Upper lobe of left lung (tissue), 4 donors: Measurements from ENCODE around the gene RBPJL.

Experiments used
- CTCF ChIP-seq, 6 experiments: fragments of 450-650 bp in 4 of 6; fragments of 200-600 bp in 2 of 6; sonication (generic) in 2 of 6; IDR thresholded peaks; one replicate each; pipeline ENCODE4 v1.5.1; 2016 to 2019; ENCODE audit warnings: antibody characterized with exemption in 6 of 6
- EP300 ChIP-seq, 4 donors: sonication (generic); formaldehyde crosslinking; IDR thresholded peaks; one replicate each; pipeline ENCODE4 v1.5.1; 2017; ENCODE audit warnings: antibody characterized with exemption in 4 of 4, control low read depth in 2 of 4
- POLR2A ChIP-seq, 4 donors: fragments of 450-650 bp; IDR thresholded peaks; one replicate each; pipeline ENCODE4 v1.5.1; 2016 to 2017; ENCODE audit warnings: antibody characterized with exemption in 4 of 4, mild to moderate bottlenecking in 2 of 4
- POLR2AphosphoS5 ChIP-seq, 2 donors: sonication (generic); formaldehyde crosslinking; IDR thresholded peaks; one replicate each; pipeline ENCODE4 v1.5.1; 2017; ENCODE audit warnings: antibody characterized with exemption in 2 of 2

GRCh38 chr20:45269754-45270270 lies 36.8 kb upstream of the RBPJL start:
- TF ChIP-seq POLR2AphosphoS5 (IDR thresholded peaks at IDR 0.05) (no peak), CTCF (IDR thresholded peaks at IDR 0.05) (no peak), POLR2A (IDR thresholded peaks at IDR 0.05) (no peak), EP300 (IDR thresholded peaks at IDR 0.05) (no peak)
